Spleen (tissue), 11 donors: ENCODE measurements around the gene GON4L. TPM values are rescaled to one million over a fixed set of nuclear protein-coding genes. Genes with fewer than 3 reads are reported as not detected.
"Not testable (repeated sequence)": the region's sequence is repeated elsewhere in the genome, so short reads cannot be mapped to it uniquely, and the experiment has no call there.

Experiments
- DNase-seq: peaks from one replicate; pipeline ENCODE4 v3.0.0-alpha.2; 2020
- H3K27ac ChIP-seq, 8 donors: fragments of 200-600 bp; sonication (generic) in 7 of 8; 1 replicate in 4 of 8; 2 replicates in 4 of 8; pipeline versions ENCODE4 v1.5.0 to v1.8.0; 2016 to 2021; ENCODE audit warnings: inconsistent platforms in 4 of 8, mild to moderate bottlenecking in 4 of 8, moderate library complexity in 1 of 8
- H3K27me3 ChIP-seq, 7 donors: fragments of 200-600 bp; sonication (generic) in 6 of 7; replicated peaks in 1 of 7; 1 replicate in 4 of 7; 2 replicates in 3 of 7; pipeline versions ENCODE4 v1.5.0 to v1.8.0; 2016 to 2021; ENCODE audit warnings: inconsistent platforms in 3 of 7, mild to moderate bottlenecking in 1 of 7
- H3K36me3 ChIP-seq, 6 donors: fragments of 200-600 bp; sonication (generic) in 5 of 6; 1 replicate in 4 of 6; 2 replicates in 2 of 6; pipeline versions ENCODE4 v1.5.0 to v1.8.0; 2016 to 2021; ENCODE audit warnings: inconsistent platforms in 2 of 6
- H3K4me1 ChIP-seq, 6 donors: fragments of 200-600 bp; sonication (generic) in 5 of 6; 1 replicate in 3 of 6; 2 replicates in 3 of 6; pipeline versions ENCODE4 v1.5.0 to v1.8.0; 2016 to 2021; ENCODE audit warnings: inconsistent platforms in 3 of 6
- H3K4me3 ChIP-seq, 8 donors: fragments of 200-600 bp; sonication (generic) in 7 of 8; 1 replicate in 4 of 8; 2 replicates in 4 of 8; pipeline versions ENCODE4 v1.5.0 to v1.8.0; 2016 to 2021; ENCODE audit warnings: inconsistent platforms in 4 of 8, mild to moderate bottlenecking in 4 of 8, moderate library complexity in 2 of 8
- H3K9me3 ChIP-seq, 8 donors: fragments of 200-600 bp; sonication (generic) in 7 of 8; 1 replicate in 4 of 8; 2 replicates in 4 of 8; pipeline versions ENCODE4 v1.5.0 to v1.8.0; 2016 to 2021; ENCODE audit warnings: inconsistent platforms in 4 of 8
- POLR2A ChIP-seq, 3 donors: fragments of 450-650 bp; IDR thresholded peaks; one replicate each; pipeline ENCODE4 v1.5.1; 2017; ENCODE audit warnings: antibody characterized with exemption in 3 of 3, mild to moderate bottlenecking in 1 of 3
- POLR2AphosphoS5 ChIP-seq, 3 donors: sonication (generic); formaldehyde crosslinking; IDR thresholded peaks; one replicate each; pipeline ENCODE4 v1.5.1; 2017; ENCODE audit warnings: antibody characterized with exemption in 3 of 3
- WGBS, 5 donors: extraction: QIAGEN DNeasy Blood & Tissue Kit in 3 of 5; methylation state at CpG; one replicate each; pipeline versions ENCODE4 v1.1.5 to v1.1.7; 2013 to 2018; 5-methylcytosine and 5-hydroxymethylcytosine counted together
- intact Hi-C: fragments of 100-400 bp; cut with DNase I; formaldehyde crosslinking; loops from one replicate; pipeline ENCODE4 v1.15.0; 2023; ENCODE audit warnings: low total_unique reads
- polyA plus RNA-seq, 3 donors: library from polyadenylated mRNA; stranded (reverse); fragments of 200-250 nt; gene quantifications; one replicate each; pipeline ENCODE4 v1.2.1, GENCODE V29; 2013
- total RNA-seq, 7 donors: library from RNA; depleted of rRNA in 3 of 7; stranded (reverse); fragments of >200 nt in 3 of 7; fragmentation: NEBNext Ultra II Directional in 4 of 7; extraction: Animal tissue kit (Norgen Biotek cat#: 25700) in 4 of 7; gene quantifications; one replicate each; pipeline versions ENCODE4 v1.1.0 to v1.2.1, GENCODE V29; 2016 to 2021
- TF ChIP-seq, protein P1 (sequence below), 11 experiments: fragments of 200-600 bp in 7 of 11; fragments of 450-650 bp in 4 of 11; sonication (generic) in 4 of 11; IDR thresholded peaks in 8 of 11; conservative IDR thresholded peaks in 3 of 11; 1 replicate in 7 of 11; 2 replicates in 4 of 11; pipeline versions ENCODE4 v1.4.0 to v1.8.0; 2016 to 2021; ENCODE audit warnings: antibody characterized with exemption in 11 of 11, inconsistent platforms in 4 of 11, mild to moderate bottlenecking in 1 of 11
- donor health status: healthy with polysubstance abuse.
- donor health status: DM: no; HTN: no; CAD: no; lungs with moderate emphysema.
- donor health status: DM: no; HTN: no; CAD: no.
- donor health status: Bipolar disorder and iron deficiency.
- donor health status: healthy.
- donor health status: DM: no; HTN: no; CAD: no.
- donor health status: DM: yes; HTN: yes; CAD: no.

Gene GON4L
- total and polyA plus RNA-seq, 10 donors, result 12.3 to 103 (median 66.2) TPM

GRCh38 chr1:155740995-155741394 lies 116.0 kb downstream of the GON4L start:
- Histone ChIP-seq H3K9me3 (no peaks in the 10 kb centered on the region), H3K4me3 (no peak overlapping the region), H3K27ac (no peak overlapping the region), H3K27me3 (no peaks in the 10 kb centered on the region), H3K4me1 (peaks cover 0 to 9% (median 8%) of the 10 kb centered on the region in 6 donors), H3K36me3 (peaks cover 0 to 34% (median 30%) of the 10 kb centered on the region in 6 donors)
- intact Hi-C loops, result no loop called here
- WGBS, 5 donors, result 82 to 95% (median 93%) methylated on average over 8 of the region's 8 CpGs
- TF ChIP-seq POLR2A (IDR thresholded peaks at IDR 0.05) (no peak), POLR2AphosphoS5 (IDR thresholded peaks at IDR 0.05) (no peak)
- TF ChIP-seq, protein P1, sequence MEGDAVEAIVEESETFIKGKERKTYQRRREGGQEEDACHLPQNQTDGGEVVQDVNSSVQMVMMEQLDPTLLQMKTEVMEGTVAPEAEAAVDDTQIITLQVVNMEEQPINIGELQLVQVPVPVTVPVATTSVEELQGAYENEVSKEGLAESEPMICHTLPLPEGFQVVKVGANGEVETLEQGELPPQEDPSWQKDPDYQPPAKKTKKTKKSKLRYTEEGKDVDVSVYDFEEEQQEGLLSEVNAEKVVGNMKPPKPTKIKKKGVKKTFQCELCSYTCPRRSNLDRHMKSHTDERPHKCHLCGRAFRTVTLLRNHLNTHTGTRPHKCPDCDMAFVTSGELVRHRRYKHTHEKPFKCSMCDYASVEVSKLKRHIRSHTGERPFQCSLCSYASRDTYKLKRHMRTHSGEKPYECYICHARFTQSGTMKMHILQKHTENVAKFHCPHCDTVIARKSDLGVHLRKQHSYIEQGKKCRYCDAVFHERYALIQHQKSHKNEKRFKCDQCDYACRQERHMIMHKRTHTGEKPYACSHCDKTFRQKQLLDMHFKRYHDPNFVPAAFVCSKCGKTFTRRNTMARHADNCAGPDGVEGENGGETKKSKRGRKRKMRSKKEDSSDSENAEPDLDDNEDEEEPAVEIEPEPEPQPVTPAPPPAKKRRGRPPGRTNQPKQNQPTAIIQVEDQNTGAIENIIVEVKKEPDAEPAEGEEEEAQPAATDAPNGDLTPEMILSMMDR (IDR thresholded peaks at IDR 0.05 in 8 of 11, conservative IDR thresholded peaks at IDR 0.05 in 3 of 11), result no peak
- no peak for DNase-seq

DNA sequence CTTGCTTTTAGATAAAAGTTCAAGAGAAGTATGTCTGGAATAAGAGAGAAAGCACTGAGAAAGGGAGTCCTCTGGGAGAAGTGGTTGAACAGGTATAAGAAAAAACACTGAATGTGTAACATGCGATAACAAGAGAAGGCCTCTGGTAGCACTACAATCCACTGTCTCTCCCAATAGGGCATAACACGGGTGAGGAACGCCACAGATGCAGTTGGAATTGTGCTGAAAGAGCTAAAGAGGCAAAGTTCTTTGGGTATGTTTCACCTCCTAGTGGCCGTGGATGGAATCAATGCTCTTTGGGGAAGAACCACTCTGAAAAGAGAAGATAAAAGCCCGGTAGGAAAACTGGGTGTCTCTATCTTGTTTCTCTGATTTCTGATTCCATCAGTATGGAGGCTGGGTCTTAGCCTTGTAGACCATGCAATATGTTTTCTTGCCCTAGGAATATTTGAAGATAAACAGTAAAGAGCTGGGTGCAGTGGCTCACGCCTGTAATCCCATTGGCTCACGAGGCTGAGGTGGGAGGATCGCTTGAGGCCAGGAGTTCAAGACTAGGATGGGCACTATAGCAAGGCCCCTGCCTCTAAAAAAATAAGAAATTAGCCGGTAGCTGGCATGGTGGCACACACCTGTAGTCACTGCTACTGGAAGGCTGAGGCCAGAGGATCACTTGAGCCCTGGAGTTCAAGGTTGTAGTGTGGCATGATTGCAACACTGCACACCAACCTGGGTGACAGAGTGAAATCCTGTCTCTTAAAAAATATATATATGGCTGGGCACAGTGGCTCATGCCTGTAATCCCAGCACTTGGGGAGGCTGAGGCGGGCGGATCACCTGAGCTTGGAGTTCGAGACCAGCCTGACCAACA lies 127.7 kb downstream of the GON4L start:
- no peak for TF ChIP-seq POLR2A (IDR thresholded peaks at IDR 0.05)
- TF ChIP-seq, protein P1 (IDR thresholded peaks at IDR 0.05 in 8 of 11, conservative IDR thresholded peaks at IDR 0.05 in 3 of 11), result peak in 10 of 11 experiments; percentile 34 to 74 (median 61)
- WGBS, 5 donors, result 62 to 67% (median 65%) methylated on average over 11 to 12 of the region's 12 CpGs
- Histone ChIP-seq H3K4me3 (no peak overlapping the region), H3K27me3 (no peaks in the 10 kb centered on the region), H3K4me1 (no peaks in the 10 kb centered on the region), H3K27ac (no peak overlapping the region), H3K9me3 (no peaks in the 10 kb centered on the region), H3K36me3 (peaks cover 0 to 96% (median 30%) of the 10 kb centered on the region in 6 donors)
- intact Hi-C loops, result no loop called here
- no peak for DNase-seq

DNA sequence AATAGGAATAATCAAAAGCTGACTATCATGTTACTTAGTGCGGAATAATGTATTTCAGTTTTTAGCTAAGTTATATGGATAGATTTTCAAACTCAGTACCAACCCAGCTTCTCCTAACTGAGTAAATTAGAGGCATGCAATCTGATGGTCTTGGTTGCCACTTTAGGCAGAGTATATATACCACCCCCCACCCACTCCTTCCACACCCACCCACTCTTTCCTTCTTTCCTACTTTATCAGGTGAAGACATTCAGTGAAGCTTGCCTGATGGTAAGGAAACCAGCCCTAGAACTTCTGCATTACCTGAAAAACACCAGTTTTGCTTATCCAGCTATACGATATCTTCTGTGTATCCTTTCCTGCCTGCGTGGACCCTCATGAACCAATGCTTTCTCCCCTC lies 131.9 kb downstream of the GON4L start:
- H3K27ac ChIP-seq, result no peak overlapping the region
- H3K36me3 ChIP-seq, result peaks cover 0 to 96% (median 23%) of the 10 kb centered on the region in 6 donors
- 93 to 99% (median 97%) methylated on average over 3 of the region's 3 CpGs for WGBS, 5 donors

DNA sequence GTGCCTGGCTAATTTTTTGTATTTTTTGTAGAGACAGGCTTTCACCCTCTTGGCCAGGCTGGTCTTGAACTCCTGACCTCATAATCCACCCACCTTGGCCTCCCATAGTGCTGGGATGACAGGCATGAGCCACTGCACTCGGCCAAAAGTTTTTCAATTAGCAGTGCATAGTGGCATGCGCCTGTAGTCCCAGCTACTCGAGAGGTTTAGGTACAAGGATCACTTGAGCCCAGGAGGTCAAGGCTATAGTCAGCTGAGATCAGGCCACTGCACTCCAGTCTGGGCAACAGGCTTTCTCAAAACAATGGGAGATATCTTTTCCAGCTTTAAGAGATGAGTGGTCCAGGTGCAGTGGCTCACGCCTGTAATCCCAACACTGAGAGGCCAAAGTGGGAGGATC lies 137.3 kb downstream of the GON4L start:
- Histone ChIP-seq H3K27me3 (no peaks in the 10 kb centered on the region), H3K4me3 (no peak overlapping the region), H3K27ac (no peak overlapping the region), H3K4me1 (peaks cover 0 to 11% (median 0%) of the 10 kb centered on the region in 6 donors), H3K36me3 (peaks cover 0 to 92% (median 17%) of the 10 kb centered on the region in 6 donors), H3K9me3 (no peaks in the 10 kb centered on the region)
- no peak for TF ChIP-seq POLR2AphosphoS5 (IDR thresholded peaks at IDR 0.05)
- TF ChIP-seq, protein P1 (IDR thresholded peaks at IDR 0.05 in 8 of 11, conservative IDR thresholded peaks at IDR 0.05 in 3 of 11), result no peak
- TF ChIP-seq POLR2A (IDR thresholded peaks at IDR 0.05), result no peak
- intact Hi-C loops, result no loop called here
- WGBS, 5 donors, result 93 to 99% (median 96%) methylated on average over 3 to 4 of the region's 4 CpGs
- no peak for DNase-seq

More for the DNA sequence above, 131.9 kb downstream of the GON4L start:
- Histone ChIP-seq H3K27me3 (no peaks in the 10 kb centered on the region), H3K4me3 (no peak overlapping the region), H3K4me1 (no peaks in the 10 kb centered on the region), H3K9me3 (no peaks in the 10 kb centered on the region)
- no peak for DNase-seq
- intact Hi-C loops, result no loop called here
- TF ChIP-seq, protein P1 (IDR thresholded peaks at IDR 0.05 in 8 of 11, conservative IDR thresholded peaks at IDR 0.05 in 3 of 11), result no peak
- TF ChIP-seq POLR2A (IDR thresholded peaks at IDR 0.05) (no peak), POLR2AphosphoS5 (IDR thresholded peaks at IDR 0.05) (no peak)

DNA sequence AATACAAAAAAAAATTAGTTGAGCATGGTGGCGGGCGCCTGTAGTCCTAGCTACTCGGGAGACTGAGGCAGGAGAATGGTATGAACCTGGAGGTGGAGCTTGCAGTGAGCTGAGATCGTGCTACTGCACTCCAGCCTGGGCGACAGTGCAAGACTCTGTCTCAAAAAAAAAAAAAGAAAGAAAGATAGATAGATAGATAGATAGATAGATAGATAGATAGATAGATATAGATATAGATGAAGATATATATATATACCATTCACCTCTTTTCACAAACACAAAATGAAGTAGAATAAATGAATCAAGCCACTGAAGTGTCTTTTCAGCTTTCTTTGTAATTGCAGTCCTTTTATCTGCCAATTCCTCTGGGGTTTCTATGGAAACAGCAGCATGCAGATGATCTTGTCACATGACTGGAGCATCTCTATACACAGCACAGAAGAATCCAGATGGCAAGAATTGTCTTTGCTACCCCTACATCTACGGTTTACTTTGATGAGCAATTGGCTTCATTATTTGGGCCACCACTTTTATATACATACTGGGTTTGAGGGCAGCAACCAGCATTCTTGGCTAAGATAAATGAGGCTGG lies 138.4 kb downstream of the GON4L start:
- H3K27ac ChIP-seq, H3K9me3 ChIP-seq, intact Hi-C loops, DNase-seq, H3K4me3 ChIP-seq, H3K27me3 ChIP-seq: not testable (repeated sequence)
- peaks cover 0 to 11% (median 0%) of the 10 kb centered on the region in 6 donors for H3K4me1 ChIP-seq
- 96 to 97% (median 96%) methylated on average over 6 of the region's 6 CpGs for WGBS, 5 donors
- H3K36me3 ChIP-seq, result peaks cover 0 to 84% (median 16%) of the 10 kb centered on the region in 6 donors
